BE2C (cell line): Measurements from ENCODE around the gene SLC35D1.
"Not testable (repeated sequence)": the region's sequence is repeated elsewhere in the genome, so short reads cannot be mapped to it uniquely, and the experiment has no call there.

Source experiments
- DNase-seq: peaks from one replicate; pipeline ENCODE4 v3.0.0-alpha.2; 2020
- H3K27me3 ChIP-seq: fragments of 250-450 bp; sonication (Bioruptor Pico); 2 replicates; pipeline ENCODE4 v1.5.1; 2020; ENCODE audit warnings: mild to moderate bottlenecking
- H3K36me3 ChIP-seq: fragments of 250-450 bp; sonication (Bioruptor Pico); 2 replicates; pipeline ENCODE4 v1.5.1; 2020; ENCODE audit warnings: mild to moderate bottlenecking
- H3K4me1 ChIP-seq: fragments of 250-450 bp; sonication (Bioruptor Pico); 2 replicates; pipeline ENCODE4 v1.5.1; 2020
- H3K4me3 ChIP-seq: 2 replicates; pipeline ENCODE4 v1.5.1; 2011; ENCODE audit warnings: low read depth, low read length
- H3K9me3 ChIP-seq: fragments of 250-450 bp; sonication (Bioruptor Pico); 2 replicates; pipeline ENCODE4 v1.5.1; 2020
- TF ChIP-seq, protein P1 (sequence below): IDR thresholded peaks from 2 replicates; pipeline ENCODE4 v1.5.1; 2012; ENCODE audit warnings: mild to moderate bottlenecking, low read depth, low read length

Gene SLC35D1

DNA sequence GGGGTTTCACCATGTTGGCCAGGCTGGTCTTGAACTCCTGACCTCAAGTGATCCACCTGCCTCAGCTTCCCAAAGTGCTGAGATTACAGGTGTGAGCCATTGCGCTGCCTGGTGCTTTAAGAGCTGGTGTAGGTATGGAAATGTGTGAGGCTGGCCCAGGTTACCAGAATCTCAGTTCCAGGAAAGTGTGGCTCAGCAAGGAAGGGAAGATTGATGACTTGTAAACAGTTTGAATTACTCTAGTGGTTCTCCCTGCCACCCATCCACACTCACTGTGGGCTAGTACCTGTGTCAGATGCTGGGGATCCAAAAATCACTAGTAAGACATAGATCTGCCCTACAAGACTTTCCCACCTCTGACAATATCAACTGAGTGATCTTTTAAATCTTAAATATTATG, 34.5 kb upstream of the SLC35D1 start:
- no peaks in the 10 kb centered on the region for H3K4me1 ChIP-seq
- no peak overlapping the region for H3K4me3 ChIP-seq
- H3K27me3 ChIP-seq = no peaks in the 10 kb centered on the region
- TF ChIP-seq, protein P1, sequence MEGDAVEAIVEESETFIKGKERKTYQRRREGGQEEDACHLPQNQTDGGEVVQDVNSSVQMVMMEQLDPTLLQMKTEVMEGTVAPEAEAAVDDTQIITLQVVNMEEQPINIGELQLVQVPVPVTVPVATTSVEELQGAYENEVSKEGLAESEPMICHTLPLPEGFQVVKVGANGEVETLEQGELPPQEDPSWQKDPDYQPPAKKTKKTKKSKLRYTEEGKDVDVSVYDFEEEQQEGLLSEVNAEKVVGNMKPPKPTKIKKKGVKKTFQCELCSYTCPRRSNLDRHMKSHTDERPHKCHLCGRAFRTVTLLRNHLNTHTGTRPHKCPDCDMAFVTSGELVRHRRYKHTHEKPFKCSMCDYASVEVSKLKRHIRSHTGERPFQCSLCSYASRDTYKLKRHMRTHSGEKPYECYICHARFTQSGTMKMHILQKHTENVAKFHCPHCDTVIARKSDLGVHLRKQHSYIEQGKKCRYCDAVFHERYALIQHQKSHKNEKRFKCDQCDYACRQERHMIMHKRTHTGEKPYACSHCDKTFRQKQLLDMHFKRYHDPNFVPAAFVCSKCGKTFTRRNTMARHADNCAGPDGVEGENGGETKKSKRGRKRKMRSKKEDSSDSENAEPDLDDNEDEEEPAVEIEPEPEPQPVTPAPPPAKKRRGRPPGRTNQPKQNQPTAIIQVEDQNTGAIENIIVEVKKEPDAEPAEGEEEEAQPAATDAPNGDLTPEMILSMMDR = no peak
- no peak for DNase-seq
- H3K36me3 ChIP-seq = no peaks in the 10 kb centered on the region
- no peaks in the 10 kb centered on the region for H3K9me3 ChIP-seq

DNA sequence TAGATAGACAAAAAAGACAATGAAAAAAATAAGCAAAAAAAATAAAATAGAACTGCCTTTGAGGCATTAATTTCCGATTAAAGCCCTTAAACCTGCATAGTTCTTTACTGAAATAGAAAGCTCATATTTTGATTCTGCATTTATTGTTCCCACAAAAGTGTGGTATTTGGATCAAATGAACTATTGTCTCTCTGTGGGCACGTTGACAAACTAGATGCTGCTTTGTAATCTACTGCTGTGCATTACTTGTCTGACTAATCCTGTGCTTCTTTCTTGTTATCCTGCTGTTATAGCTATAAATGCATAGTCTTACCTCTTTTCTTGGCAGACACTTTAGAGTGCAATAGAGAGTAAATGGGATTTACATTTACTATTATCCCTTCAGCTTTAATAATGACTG, 31.4 kb upstream of the SLC35D1 start:
- Histone ChIP-seq H3K9me3 (no peaks in the 10 kb centered on the region), H3K4me1 (no peaks in the 10 kb centered on the region), H3K27me3 (no peaks in the 10 kb centered on the region), H3K4me3 (no peak overlapping the region), H3K36me3 (no peaks in the 10 kb centered on the region)
- no peak for DNase-seq
- TF ChIP-seq, protein P1 = no peak

DNA sequence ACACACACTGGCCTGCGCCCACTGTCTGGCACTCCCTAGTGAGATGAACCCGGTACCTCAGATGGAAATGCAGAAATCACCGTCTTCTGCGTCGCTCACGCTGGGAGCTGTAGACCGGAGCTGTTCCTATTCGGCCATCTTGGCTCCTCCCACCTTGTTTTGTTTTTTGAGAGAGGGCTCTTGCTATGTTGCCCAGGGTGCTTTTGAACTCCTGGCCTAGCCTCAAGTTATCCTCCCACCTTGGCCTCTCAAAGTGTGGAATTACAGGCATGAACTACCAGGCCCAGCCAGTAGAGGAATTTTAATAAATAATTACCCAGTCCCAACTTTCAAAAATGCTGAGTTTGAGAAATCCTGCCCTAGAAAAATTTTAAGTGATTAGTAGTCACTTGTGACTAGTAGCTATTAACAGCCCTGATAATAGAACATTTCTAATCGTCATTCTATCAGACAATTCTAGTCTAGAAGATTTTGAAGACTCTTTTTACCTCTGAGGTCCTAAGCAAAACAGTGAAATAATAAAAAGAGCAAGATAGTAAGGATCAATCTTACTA, 30.9 kb upstream of the SLC35D1 start:
- Histone ChIP-seq H3K27me3 (no peaks in the 10 kb centered on the region), H3K4me1 (no peaks in the 10 kb centered on the region), H3K36me3 (no peaks in the 10 kb centered on the region), H3K9me3 (no peaks in the 10 kb centered on the region), H3K4me3 (no peak overlapping the region)
- TF ChIP-seq, protein P1 = no peak
- DNase-seq = no peak

DNA sequence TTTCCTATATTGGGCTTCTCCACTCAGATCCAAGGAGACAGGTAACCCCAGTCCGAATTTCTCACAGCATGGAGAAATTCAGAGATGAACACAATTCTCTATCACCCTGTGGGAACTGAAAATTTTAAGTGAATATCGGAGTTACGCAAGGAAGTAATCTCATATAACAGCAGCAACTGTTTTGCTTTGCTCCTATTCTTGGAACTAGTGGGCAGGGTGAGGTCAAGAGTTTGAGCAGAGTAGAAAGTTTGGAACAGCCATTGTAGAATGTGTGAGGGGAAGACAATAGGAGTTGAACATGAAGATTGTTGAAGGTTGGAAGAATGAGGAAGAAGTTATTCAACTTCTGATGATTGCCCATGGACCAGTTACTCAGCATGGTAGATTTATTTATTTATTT, 24.3 kb upstream of the SLC35D1 start:
- Histone ChIP-seq H3K36me3 (no peaks in the 10 kb centered on the region), H3K27me3 (no peaks in the 10 kb centered on the region), H3K4me3 (no peak overlapping the region), H3K4me1 (no peaks in the 10 kb centered on the region), H3K9me3 (no peaks in the 10 kb centered on the region)
- no peak for DNase-seq
- TF ChIP-seq, protein P1 = no peak

DNA sequence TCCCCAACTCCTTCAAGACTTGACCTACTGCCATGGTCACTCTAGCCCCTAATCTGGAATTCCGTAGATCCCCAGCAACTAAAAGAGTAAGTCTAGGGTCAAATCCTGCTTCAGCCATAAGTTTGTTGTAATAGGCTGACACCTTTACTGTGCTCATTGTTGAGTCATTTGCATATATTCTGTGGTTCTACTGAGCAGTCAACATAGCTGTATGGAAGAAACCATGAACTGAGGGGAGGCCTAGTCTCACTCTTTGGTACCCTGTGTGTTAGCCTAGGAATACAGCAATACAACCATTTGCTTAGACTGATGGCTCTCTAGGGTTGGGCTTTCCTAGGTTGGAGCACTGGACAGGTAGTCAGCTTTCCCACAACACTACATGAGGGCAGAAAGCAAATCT, 23.6 kb upstream of the SLC35D1 start:
- no peak for DNase-seq
- H3K36me3 ChIP-seq = no peaks in the 10 kb centered on the region
- no peaks in the 10 kb centered on the region for H3K4me1 ChIP-seq
- H3K9me3 ChIP-seq = no peaks in the 10 kb centered on the region
- TF ChIP-seq, protein P1 = no peak
- no peak overlapping the region for H3K4me3 ChIP-seq
- no peaks in the 10 kb centered on the region for H3K27me3 ChIP-seq

DNA sequence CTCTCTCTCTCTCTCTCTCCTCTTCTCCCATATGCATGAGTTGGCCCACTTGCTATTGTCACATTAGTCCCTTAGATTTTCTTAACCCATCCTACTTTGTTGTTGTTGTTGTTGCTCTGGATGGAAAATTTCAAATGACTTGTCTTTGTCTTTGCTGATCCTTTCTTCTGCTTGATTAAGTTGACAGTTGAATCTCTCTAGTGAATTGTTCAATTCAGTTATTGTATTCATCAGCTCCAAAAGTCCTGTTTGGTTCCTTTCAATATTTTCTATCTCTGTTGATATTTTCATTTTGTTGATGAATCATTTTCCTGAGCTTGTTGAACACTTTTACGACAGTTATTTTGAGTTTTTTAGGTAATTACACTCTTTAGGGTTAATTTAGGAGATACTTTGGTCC, 18.8 kb upstream of the SLC35D1 start:
- H3K4me3 ChIP-seq = no peak overlapping the region
- H3K27me3 ChIP-seq = no peaks in the 10 kb centered on the region
- no peaks in the 10 kb centered on the region for H3K9me3 ChIP-seq
- no peaks in the 10 kb centered on the region for H3K36me3 ChIP-seq
- DNase-seq = no peak
- no peaks in the 10 kb centered on the region for H3K4me1 ChIP-seq
- TF ChIP-seq, protein P1 = no peak

DNA sequence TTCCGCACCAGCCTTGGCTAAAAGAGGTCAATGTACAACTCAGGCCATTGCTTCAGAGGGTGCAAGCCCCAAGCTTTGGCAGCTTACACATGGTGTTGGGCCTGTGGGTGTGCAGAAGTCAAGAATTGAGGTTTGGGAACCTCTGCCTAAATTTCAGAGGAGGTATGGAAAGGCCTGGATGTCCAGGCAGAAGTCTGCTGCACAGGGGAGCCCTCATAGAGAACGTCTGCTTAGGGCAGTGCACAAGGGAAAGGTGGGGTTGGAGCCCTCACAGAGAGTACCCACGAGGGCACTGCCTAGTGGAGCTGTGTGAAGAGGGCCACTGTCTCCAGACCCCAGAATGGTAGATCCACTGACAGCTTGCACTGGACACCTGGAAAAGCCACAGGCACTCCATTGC, 13.7 kb upstream of the SLC35D1 start:
- H3K4me1 ChIP-seq, DNase-seq, H3K27me3 ChIP-seq, H3K9me3 ChIP-seq, H3K4me3 ChIP-seq, H3K36me3 ChIP-seq: not testable (repeated sequence)
